Measurements from ENCODE around the gene GPRIN1. TPM values are rescaled to one million over a fixed set of nuclear protein-coding genes. Genes with fewer than 3 reads are reported as not detected.

GPRIN1 gene
- total RNA-seq, 4 donors from 2014 or later: 0.24 to 0.75 (median 0.30) TPM

DNA sequence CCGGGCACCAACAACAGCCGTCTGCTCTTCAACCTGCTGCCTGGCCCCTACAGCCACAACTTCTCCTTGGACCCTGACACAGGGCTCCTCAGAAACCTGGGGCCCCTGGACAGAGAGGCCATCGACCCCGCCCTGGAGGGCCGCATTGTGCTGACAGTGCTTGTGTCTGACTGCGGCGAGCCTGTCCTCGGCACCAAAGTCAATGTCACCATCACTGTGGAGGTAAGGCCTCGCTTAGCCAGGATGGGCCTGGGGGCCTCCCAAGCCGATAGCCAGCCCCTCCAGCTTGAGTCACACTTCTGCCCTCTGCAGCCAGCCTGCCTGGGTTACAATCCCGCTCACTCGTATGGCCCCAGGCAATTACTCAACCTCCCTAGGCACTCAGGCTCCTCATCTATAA lies 28.6 kb downstream of the GPRIN1 start:
- TF ChIP-seq, protein P1, sequence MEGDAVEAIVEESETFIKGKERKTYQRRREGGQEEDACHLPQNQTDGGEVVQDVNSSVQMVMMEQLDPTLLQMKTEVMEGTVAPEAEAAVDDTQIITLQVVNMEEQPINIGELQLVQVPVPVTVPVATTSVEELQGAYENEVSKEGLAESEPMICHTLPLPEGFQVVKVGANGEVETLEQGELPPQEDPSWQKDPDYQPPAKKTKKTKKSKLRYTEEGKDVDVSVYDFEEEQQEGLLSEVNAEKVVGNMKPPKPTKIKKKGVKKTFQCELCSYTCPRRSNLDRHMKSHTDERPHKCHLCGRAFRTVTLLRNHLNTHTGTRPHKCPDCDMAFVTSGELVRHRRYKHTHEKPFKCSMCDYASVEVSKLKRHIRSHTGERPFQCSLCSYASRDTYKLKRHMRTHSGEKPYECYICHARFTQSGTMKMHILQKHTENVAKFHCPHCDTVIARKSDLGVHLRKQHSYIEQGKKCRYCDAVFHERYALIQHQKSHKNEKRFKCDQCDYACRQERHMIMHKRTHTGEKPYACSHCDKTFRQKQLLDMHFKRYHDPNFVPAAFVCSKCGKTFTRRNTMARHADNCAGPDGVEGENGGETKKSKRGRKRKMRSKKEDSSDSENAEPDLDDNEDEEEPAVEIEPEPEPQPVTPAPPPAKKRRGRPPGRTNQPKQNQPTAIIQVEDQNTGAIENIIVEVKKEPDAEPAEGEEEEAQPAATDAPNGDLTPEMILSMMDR (IDR thresholded peaks at IDR 0.05): no peak

DNA sequence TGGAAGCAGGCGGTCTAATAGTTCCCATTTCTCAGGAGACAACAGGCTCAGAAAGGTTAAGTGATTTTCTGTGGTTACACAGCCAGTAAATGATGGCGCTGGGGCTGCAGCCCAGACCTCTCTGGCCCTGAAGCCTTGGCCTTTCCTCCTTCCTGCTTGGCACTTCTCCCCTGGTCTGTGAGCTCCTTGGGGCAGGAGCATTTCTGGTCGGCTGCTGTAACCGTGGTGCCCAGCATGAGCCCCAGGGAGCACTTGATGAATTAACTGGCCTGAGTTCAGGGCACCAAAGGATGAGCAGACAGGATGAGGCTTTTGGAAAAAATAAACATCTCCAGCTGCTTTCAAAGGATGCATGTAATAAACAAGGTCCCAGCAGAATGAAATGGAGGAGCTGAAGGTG lies 30.6 kb downstream of the GPRIN1 start:
- Histone ChIP-seq H3K9me3 (no peaks in the 10 kb centered on the region), H3K4me1 (no peaks in the 10 kb centered on the region), H3K36me3 (no peaks in the 10 kb centered on the region), H3K27ac (no peak overlapping the region), H3K4me3 (replicated peaks in 1 of 3) (no peak overlapping the region), H3K27me3 (no peaks in the 10 kb centered on the region)
- intact Hi-C loops (cut with DNase I): loop anchor here (5.0 kb wide), 1 partner anchor 162 kb away; the partner anchor contains the start of gene CLTB
- TF ChIP-seq, protein P1 (IDR thresholded peaks at IDR 0.05): no peak
- TF ChIP-seq POLR2A (IDR thresholded peaks at IDR 0.05): no peak
- 57 to 68% methylated on average over 4 of the region's 4 CpGs for WGBS, 2 donors
- no peak for DNase-seq

More for the DNA sequence above, 28.6 kb downstream of the GPRIN1 start:
- Histone ChIP-seq H3K9me3 (no peaks in the 10 kb centered on the region), H3K27me3 (no peaks in the 10 kb centered on the region), H3K27ac (no peak overlapping the region), H3K4me1 (no peaks in the 10 kb centered on the region), H3K4me3 (replicated peaks in 1 of 3) (no peak overlapping the region), H3K36me3 (no peaks in the 10 kb centered on the region)
- intact Hi-C loops (cut with DNase I): no loop called here
- 89 to 92% methylated on average over 11 to 12 of the region's 12 CpGs for WGBS, 2 donors
- no peak for DNase-seq

DNA sequence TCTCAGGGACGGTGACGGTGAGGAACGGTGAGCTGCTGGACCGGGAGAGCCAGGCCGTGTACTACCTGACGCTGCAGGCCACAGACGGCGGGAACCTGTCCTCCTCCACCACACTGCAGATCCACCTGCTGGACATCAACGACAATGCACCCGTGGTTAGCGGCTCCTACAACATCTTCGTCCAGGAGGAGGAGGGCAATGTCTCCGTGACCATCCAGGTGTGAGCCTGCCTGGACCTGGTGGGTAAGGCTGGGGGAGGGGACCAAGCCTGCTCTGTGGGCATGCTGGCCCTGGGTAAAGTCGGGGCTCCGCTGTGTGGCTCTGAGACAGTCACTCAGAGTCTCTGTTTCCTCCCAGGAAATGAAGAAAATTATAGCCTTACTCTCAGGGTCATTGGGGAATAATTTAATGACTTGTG lies 31.6 kb downstream of the GPRIN1 start:
- no peak for TF ChIP-seq POLR2A (IDR thresholded peaks at IDR 0.05)
- TF ChIP-seq, protein P1 (IDR thresholded peaks at IDR 0.05): peak; percentile 28 to 75 (median 58)
- H3K27me3 ChIP-seq: no peaks in the 10 kb centered on the region
- DNase-seq: peak; percentile 77 to 78
- H3K9me3 ChIP-seq: no peaks in the 10 kb centered on the region
- H3K27ac ChIP-seq: no peak overlapping the region
- intact Hi-C loops (cut with DNase I): loop anchor here (5.0 kb wide), 1 partner anchor 161 kb away; the partner anchor contains the start of gene CLTB
- H3K4me1 ChIP-seq: no peaks in the 10 kb centered on the region
- H3K4me3 ChIP-seq (replicated peaks in 1 of 3): no peak overlapping the region
- no peaks in the 10 kb centered on the region for H3K36me3 ChIP-seq
- 17 to 37% methylated on average over 5 to 10 of the region's 15 CpGs for WGBS, 2 donors

DNA sequence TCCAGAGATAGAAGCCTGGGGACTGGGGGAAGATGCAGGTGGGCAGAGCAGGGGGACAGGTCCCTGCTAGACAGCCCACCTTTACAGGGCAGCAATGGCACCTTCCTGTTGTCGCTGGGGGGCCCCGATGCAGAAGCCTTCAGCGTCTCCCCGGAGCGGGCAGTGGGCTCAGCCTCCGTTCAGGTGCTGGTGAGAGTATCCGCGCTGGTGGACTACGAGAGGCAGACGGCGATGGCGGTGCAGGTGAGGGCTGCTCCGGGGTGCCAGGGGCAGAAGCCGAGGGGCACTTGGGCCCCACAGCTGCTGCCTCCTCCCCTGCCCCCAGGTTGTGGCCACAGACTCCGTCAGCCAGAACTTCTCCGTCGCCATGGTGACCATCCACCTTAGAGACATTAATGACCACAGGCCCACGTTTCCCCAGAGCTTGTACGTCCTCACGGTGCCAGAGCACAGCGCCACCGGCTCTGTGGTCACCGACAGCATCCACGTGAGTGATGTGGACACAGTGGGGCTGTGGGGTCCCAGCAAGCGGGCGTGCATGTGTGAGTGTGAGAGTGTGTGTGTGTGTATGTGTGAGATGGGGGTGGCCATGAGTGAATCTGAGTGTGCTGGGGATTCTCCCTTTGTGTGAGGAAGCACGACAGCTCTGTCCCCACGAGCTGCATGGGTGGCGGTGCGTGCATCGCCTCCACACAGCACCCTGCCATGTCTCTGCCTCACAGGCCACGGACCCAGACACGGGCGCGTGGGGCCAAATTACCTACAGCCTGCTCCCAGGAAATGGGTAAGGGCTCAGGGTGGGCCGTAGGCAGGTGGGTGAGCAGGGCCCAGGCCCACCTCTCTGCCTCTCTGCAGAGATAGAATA lies 32.4 kb downstream of the GPRIN1 start:
- Histone ChIP-seq H3K27me3 (no peaks in the 10 kb centered on the region), H3K9me3 (no peaks in the 10 kb centered on the region), H3K36me3 (no peaks in the 10 kb centered on the region), H3K4me3 (replicated peaks in 1 of 3) (no peak overlapping the region), H3K27ac (no peak overlapping the region), H3K4me1 (no peaks in the 10 kb centered on the region)
- intact Hi-C loops (cut with DNase I): loop anchor here (5.0 kb wide), 1 partner anchor 160 kb away; the partner anchor contains the start of gene CLTB
- TF ChIP-seq, protein P1 (IDR thresholded peaks at IDR 0.05): no peak
- DNase-seq: no peak
- 81 to 87% methylated on average over 24 to 31 of the region's 36 CpGs for WGBS, 2 donors

Measured in thyroid gland (tissue), 4 donors.